Prostate gland (tissue), 2 donors: ENCODE results near the gene HDHD2. TPM values are rescaled to one million over a fixed set of nuclear protein-coding genes. Genes with fewer than 3 reads are reported as not detected.
A peak's percentile ranks its signal among the peaks of the same experiment; 100 is the strongest.

Experiments
- DNase-seq: peaks from one replicate; pipeline ENCODE4 v3.0.0-alpha.2; 2019; ENCODE audit warnings: low spot score
- H3K27ac ChIP-seq, 2 donors: fragments of 200-600 bp; sonication (generic); 2 replicates each; pipeline ENCODE4 v1.5.1; 2017 to 2019
- H3K27me3 ChIP-seq: fragments of 200-600 bp; sonication (generic); replicated peaks from 2 replicates; pipeline ENCODE4 v1.5.1; 2019; ENCODE audit not compliant: insufficient read depth
- H3K36me3 ChIP-seq, 2 donors: fragments of 200-600 bp; sonication (generic); 1 replicate in 1 of 2; 2 replicates in 1 of 2; pipeline versions ENCODE4 v1.5.1 to v1.8.1; 2017 to 2019
- H3K4me1 ChIP-seq: fragments of 200-600 bp; sonication (generic); replicated peaks from 2 replicates; pipeline ENCODE4 v1.5.1; 2019
- H3K4me3 ChIP-seq, 2 donors: fragments of 200-600 bp; sonication (generic); 2 replicates each; pipeline ENCODE4 v1.5.1; 2017 to 2019
- H3K9me3 ChIP-seq: fragments of 200-600 bp; sonication (generic); 2 replicates; pipeline ENCODE4 v1.5.1; 2017
- POLR2A ChIP-seq: fragments of 450-650 bp; IDR thresholded peaks from one replicate; pipeline ENCODE4 v1.6.1; 2016; ENCODE audit warnings: antibody characterized with exemption, mild to moderate bottlenecking
- POLR2AphosphoS5 ChIP-seq: sonication (generic); formaldehyde crosslinking; IDR thresholded peaks from one replicate; pipeline ENCODE4 v1.6.1; 2017; ENCODE audit warnings: antibody characterized with exemption
- WGBS: methylation state at CpG from one replicate; pipeline ENCODE4 v1.1.5; 2018; 5-methylcytosine and 5-hydroxymethylcytosine counted together
- intact Hi-C: fragments of 100-400 bp; cut with DNase I; formaldehyde crosslinking; loops from one replicate; pipeline ENCODE4 v1.14.2; 2022
- total RNA-seq, 2 donors: library from RNA; depleted of rRNA; stranded (reverse); fragments of >200 nt; gene quantifications; one replicate each; pipeline ENCODE4 v1.1.0, GENCODE V29; 2016
- TF ChIP-seq, protein P1 (sequence below), 4 experiments: fragments of 200-600 bp in 2 of 4; fragments of 450-650 bp in 2 of 4; sonication (generic) in 2 of 4; IDR thresholded peaks; 1 replicate in 3 of 4; 2 replicates in 1 of 4; pipeline ENCODE4 v1.5.1; 2016 to 2019; ENCODE audit warnings: antibody characterized with exemption in 4 of 4, mild to moderate bottlenecking in 2 of 4, moderate library complexity in 2 of 4

Gene HDHD2
- total RNA-seq, 2 donors from 2014 or later = 37.3 to 56.3 TPM

DNA sequence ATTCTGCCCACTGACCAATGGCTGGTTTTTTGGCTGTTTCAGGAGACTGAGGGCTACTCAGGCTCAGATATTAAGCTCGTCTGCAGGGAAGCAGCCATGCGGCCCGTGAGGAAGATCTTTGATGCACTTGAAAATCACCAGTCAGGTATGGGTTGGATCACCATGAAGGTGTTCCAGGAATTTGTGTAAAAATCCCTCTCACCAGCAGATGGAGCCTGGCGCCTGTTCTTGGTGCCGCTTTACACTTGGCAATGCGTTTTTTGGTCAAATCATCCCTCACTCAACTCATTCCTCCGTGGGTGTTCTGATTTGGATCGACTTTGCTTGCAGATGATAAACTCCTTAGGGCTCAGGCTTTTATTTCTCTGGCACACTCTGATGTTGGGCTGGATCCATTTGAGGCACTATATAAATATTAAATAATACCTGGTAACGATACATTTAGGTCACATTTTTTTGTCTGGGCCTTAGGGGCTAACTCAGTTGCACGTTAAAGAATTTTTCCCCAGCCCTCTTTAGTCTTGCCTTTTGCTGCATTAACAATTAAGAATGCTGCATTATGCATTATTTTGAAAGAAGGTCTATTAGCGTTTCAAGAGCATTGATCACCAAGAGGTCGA lies 50.0 kb downstream of the HDHD2 start:
- Histone ChIP-seq H3K4me3 (no peak overlapping the region), H3K4me1 (no peaks in the 10 kb centered on the region), H3K27ac (no peak overlapping the region), H3K9me3 (no peaks in the 10 kb centered on the region), H3K36me3 (no peaks in the 10 kb centered on the region), H3K27me3 (no peaks in the 10 kb centered on the region)
- TF ChIP-seq POLR2AphosphoS5 = no peak
- TF ChIP-seq, protein P1, sequence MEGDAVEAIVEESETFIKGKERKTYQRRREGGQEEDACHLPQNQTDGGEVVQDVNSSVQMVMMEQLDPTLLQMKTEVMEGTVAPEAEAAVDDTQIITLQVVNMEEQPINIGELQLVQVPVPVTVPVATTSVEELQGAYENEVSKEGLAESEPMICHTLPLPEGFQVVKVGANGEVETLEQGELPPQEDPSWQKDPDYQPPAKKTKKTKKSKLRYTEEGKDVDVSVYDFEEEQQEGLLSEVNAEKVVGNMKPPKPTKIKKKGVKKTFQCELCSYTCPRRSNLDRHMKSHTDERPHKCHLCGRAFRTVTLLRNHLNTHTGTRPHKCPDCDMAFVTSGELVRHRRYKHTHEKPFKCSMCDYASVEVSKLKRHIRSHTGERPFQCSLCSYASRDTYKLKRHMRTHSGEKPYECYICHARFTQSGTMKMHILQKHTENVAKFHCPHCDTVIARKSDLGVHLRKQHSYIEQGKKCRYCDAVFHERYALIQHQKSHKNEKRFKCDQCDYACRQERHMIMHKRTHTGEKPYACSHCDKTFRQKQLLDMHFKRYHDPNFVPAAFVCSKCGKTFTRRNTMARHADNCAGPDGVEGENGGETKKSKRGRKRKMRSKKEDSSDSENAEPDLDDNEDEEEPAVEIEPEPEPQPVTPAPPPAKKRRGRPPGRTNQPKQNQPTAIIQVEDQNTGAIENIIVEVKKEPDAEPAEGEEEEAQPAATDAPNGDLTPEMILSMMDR (IDR thresholded peaks at IDR 0.05) = peak in 3 of 4 experiments; percentile 55 to 70 (median 58)
- peak; percentile 39 for DNase-seq
- WGBS = 26% methylated on average over 12 of the region's 12 CpGs
- intact Hi-C loops = loop anchor here (2.0 to 5.0 kb wide), 2 partner anchors 102 to 648 kb away; no protein-coding TSS in a partner anchor

DNA sequence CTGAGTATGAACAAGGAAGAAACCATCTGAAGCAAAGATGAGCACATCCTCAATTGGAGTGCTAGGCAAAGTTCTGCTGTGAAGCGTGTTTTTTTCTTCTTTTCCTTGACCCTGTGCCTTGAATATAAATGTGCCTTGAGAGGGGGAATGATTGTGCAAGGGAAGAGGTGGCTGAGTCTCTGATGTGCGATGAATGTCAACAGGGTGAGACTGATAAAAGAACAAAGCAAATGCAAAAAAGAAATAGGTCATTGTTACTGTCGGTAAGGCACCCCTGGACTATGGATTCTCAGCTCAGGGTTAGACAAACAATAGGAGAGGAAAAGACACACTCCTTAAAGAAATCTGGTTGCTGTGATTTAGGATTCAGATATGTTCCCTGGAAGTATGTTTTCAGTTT lies 54.5 kb downstream of the HDHD2 start:
- Histone ChIP-seq H3K4me3 (no peak overlapping the region), H3K27me3 (no peaks in the 10 kb centered on the region), H3K27ac (no peak overlapping the region), H3K9me3 (no peaks in the 10 kb centered on the region), H3K4me1 (no peaks in the 10 kb centered on the region), H3K36me3 (no peaks in the 10 kb centered on the region)
- TF ChIP-seq, protein P1 (IDR thresholded peaks at IDR 0.05) = no peak
- no peak for TF ChIP-seq POLR2A
- no peak for TF ChIP-seq POLR2AphosphoS5
- intact Hi-C loops = no loop called here
- DNase-seq = no peak
- WGBS = 55% methylated on average over 3 of the region's 3 CpGs

DNA sequence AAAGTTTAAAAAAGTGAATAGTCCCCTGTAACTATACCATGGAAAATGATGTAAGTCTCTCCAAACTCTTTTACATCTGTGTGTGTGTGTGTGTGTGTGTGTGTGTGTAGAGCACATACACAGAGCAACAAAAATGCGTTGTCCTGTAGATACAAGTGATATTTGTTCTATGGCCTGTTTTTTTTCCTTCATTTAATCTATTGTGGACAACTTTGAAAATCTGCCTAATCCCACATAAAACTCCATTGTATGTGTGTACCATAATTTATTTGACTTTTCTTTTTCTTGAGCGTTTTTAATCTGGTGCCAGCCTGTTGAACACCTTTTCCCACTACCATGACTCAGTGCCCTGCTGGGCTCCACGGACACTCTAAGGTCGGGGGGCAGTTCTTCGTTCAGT lies 62.6 kb downstream of the HDHD2 start:
- H3K4me1 ChIP-seq = no peaks in the 10 kb centered on the region
- intact Hi-C loops = no loop called here
- H3K9me3 ChIP-seq = no peaks in the 10 kb centered on the region
- no peaks in the 10 kb centered on the region for H3K36me3 ChIP-seq
- TF ChIP-seq POLR2A (no peak), POLR2AphosphoS5 (no peak)
- TF ChIP-seq, protein P1 (IDR thresholded peaks at IDR 0.05) = no peak
- no peak overlapping the region for H3K4me3 ChIP-seq
- H3K27ac ChIP-seq = no peak overlapping the region
- WGBS = 57% methylated on average over 5 of the region's 5 CpGs
- no peaks in the 10 kb centered on the region for H3K27me3 ChIP-seq
- DNase-seq = no peak

DNA sequence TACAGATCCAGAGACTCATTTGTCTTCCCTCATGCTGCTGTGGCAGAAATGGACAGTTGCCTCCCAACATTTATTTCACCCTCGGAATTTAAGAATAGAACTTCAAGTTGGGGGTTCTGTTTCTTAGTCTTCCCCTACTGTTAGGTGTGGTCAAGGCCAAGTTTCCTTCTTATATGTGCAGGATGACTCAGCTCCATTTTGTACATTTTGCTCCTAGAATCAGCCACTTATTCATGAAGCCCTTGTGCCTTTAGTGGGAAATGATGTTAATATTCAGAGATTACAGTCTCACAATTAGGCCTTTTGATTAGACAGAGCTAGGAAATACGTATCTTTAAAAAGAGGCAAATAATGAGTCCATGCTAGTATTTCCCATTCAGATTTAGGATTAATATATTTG lies 68.7 kb downstream of the HDHD2 start:
- TF ChIP-seq, protein P1 (IDR thresholded peaks at IDR 0.05) = no peak
- TF ChIP-seq POLR2A (no peak), POLR2AphosphoS5 (no peak)
- H3K4me1 ChIP-seq = no peaks in the 10 kb centered on the region
- no peak overlapping the region for H3K27ac ChIP-seq
- WGBS = 95% methylated on average over 2 of the region's 2 CpGs
- H3K4me3 ChIP-seq = no peak overlapping the region
- DNase-seq = no peak
- intact Hi-C loops = no loop called here
- no peaks in the 10 kb centered on the region for H3K27me3 ChIP-seq
- H3K9me3 ChIP-seq = no peaks in the 10 kb centered on the region
- H3K36me3 ChIP-seq = no peaks in the 10 kb centered on the region

DNA sequence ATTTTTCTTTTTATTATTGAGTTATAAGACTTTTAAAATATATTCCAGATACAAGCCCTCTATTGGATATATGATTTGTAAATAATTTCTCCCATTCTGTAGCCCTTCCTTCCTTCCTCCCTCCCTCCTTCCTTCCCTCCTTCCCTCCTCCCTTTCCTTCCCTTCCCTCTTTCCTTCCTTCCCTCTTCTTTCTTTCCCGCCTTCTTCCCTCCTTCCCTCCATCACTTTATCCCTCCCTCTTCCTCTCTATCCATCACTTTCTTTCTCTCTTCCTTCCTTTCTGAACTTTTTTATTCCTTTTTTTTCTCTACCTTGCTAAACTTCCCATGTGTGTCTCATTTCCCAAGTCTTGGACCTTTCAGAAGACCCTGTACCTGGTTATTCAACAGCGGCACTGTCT lies 69.4 kb downstream of the HDHD2 start:
- no peaks in the 10 kb centered on the region for H3K36me3 ChIP-seq
- H3K27ac ChIP-seq = no peak overlapping the region
- no peak for DNase-seq
- intact Hi-C loops = no loop called here
- H3K4me3 ChIP-seq = no peak overlapping the region
- TF ChIP-seq, protein P1 (IDR thresholded peaks at IDR 0.05) = no peak
- TF ChIP-seq POLR2AphosphoS5 (no peak), POLR2A (no peak)
- no peaks in the 10 kb centered on the region for H3K9me3 ChIP-seq
- 97% methylated on average over 2 of the region's 2 CpGs for WGBS
- no peaks in the 10 kb centered on the region for H3K27me3 ChIP-seq
- H3K4me1 ChIP-seq = no peaks in the 10 kb centered on the region
